Measurements from ENCODE around the gene KCP. TPM values are rescaled to one million over a fixed set of nuclear protein-coding genes. Genes with fewer than 3 reads are reported as not detected.
A peak's percentile ranks its signal among the peaks of the same experiment; 100 is the strongest.

Gene KCP
- total RNA-seq, 1 donor from 2014 or later, result 1.5 TPM

DNA sequence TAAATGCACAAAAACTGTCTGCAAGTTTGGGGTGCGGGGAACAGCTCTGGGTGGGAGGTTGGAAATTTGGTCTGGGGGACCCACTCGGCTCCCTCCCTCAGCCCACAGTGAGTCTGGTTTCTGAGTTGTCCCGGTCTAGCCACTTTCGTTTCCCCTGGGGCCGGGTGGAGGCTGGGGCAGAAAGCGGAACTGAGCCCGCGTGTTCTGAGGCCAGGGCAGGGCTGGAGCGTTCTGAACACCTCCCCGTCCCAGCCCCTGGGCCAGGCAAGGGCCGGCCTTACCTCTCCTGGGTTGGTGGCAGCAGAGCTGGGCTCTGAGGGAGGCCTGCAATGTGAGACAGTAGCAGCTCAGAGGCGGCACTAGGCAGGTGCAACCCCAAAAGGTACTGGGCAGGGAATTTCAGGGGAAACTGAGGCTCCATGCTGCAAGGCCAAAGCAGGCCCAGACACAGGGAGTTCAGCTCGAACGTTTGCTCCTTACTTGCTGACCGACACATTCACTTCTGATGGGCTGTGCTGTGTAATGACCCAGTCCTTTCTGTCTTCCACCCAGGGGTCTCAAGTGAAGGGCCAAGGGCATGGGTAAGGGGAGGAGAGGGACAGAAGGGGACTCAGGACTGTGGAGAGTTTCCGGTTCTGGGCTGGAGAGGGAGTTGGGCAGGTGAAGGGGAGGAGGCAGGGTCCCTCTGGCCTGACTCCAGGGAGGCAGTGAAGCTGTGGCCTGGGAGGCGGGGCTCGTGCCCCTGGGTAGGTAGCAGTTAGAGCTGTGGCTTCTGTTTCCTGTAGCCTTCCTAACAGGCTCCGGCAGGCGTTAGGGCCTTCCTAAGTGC lies 30.2 kb upstream of the KCP start:
- TF ChIP-seq, protein P1, sequence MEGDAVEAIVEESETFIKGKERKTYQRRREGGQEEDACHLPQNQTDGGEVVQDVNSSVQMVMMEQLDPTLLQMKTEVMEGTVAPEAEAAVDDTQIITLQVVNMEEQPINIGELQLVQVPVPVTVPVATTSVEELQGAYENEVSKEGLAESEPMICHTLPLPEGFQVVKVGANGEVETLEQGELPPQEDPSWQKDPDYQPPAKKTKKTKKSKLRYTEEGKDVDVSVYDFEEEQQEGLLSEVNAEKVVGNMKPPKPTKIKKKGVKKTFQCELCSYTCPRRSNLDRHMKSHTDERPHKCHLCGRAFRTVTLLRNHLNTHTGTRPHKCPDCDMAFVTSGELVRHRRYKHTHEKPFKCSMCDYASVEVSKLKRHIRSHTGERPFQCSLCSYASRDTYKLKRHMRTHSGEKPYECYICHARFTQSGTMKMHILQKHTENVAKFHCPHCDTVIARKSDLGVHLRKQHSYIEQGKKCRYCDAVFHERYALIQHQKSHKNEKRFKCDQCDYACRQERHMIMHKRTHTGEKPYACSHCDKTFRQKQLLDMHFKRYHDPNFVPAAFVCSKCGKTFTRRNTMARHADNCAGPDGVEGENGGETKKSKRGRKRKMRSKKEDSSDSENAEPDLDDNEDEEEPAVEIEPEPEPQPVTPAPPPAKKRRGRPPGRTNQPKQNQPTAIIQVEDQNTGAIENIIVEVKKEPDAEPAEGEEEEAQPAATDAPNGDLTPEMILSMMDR (IDR thresholded peaks at IDR 0.05), result no peak
- DNase-seq (ENCODE audit: low spot score), result no peak
- H3K9me3 Mint-ChIP-seq (ENCODE audit: low read depth), result no peaks in the 10 kb centered on the region
- H3K4me1 Mint-ChIP-seq (ENCODE audit: low read depth), result peaks cover 8% of the 10 kb centered on the region
- H3K4me3 Mint-ChIP-seq (ENCODE audit: unreplicated experiment), result no peak overlapping the region
- no peaks in the 10 kb centered on the region for H3K36me3 Mint-ChIP-seq (ENCODE audit: low read depth)
- no peak overlapping the region for H3K27ac Mint-ChIP-seq (ENCODE audit: unreplicated experiment)
- H3K27me3 Mint-ChIP-seq (ENCODE audit: low read depth), result peaks cover 20% of the 10 kb centered on the region

DNA sequence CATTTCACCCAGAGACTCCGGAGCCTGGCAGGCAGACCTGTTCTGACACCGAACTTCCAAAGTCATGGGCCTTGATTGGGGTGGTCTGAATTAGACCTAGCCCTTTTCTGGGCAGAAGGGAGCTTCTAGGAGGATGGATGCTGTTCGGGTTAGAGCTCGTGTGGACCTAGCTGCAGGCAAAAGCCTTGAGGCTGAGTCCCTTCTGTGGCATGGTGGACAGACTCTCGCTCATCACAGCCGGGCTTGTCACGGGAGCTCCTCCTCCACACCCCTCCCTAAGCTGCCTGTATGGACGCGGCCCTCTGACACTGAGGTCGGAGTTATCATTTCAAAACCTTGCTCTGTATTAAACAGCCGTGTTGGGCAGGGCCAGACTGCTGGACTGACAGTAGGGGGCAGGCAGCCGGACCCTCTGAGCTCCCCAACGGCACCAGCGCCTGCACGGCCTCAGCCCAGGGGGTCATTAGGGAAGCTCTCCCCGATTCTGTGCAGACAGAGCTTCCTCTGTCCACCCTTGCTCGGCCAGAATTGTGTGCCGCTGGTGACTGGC lies 29.4 kb upstream of the KCP start:
- H3K36me3 Mint-ChIP-seq (ENCODE audit: low read depth), result no peaks in the 10 kb centered on the region
- TF ChIP-seq, protein P1 (IDR thresholded peaks at IDR 0.05), result no peak
- peaks cover 25% of the 10 kb centered on the region for H3K27me3 Mint-ChIP-seq (ENCODE audit: low read depth)
- no peak overlapping the region for H3K27ac Mint-ChIP-seq (ENCODE audit: unreplicated experiment)
- H3K4me3 Mint-ChIP-seq (ENCODE audit: unreplicated experiment), result no peak overlapping the region
- DNase-seq (ENCODE audit: low spot score), result no peak
- H3K4me1 Mint-ChIP-seq (ENCODE audit: low read depth), result peaks cover 8% of the 10 kb centered on the region
- H3K9me3 Mint-ChIP-seq (ENCODE audit: low read depth), result no peaks in the 10 kb centered on the region

DNA sequence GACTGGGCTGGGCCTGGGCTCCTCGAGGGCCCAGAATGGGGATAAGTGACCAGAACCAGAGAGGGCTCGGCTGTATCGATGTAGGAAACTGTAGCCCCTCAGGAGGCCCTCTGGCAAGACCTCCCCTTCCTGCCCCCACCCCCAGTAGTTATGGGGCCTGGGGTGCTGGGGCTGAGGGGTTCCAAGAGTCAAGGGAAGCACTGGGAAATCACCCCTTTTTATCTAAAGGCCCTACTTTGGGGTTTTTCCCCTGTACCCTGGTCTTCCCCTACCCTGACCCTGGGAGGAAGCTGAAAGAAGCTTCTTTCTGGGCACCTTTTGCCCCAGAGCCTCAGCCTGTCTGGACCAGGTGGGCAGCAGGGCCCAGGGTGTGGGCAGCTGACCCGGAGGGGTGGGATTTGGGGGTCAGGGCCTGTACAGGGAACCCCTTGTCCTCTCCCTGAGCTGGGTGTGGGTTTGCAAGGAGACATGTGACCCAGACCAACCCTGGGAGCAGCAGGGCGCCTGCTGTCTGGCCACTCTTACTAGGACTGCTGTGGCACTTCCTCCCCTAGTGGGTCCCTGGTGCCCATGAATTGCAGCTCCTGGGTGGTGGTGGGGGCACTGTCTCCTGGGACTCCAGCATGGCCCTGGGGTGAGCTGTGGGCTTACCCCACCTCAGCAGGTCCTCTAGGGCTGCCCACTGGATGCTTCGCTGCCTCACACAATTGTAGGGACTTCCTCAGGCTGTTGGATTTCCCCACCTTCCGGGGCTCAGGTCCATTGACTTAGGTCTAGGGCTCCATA lies 28.8 kb upstream of the KCP start:
- H3K36me3 Mint-ChIP-seq (ENCODE audit: low read depth), result no peaks in the 10 kb centered on the region
- H3K27me3 Mint-ChIP-seq (ENCODE audit: low read depth), result peaks cover 25% of the 10 kb centered on the region
- no peak for DNase-seq (ENCODE audit: low spot score)
- H3K4me3 Mint-ChIP-seq (ENCODE audit: unreplicated experiment), result no peak overlapping the region
- TF ChIP-seq, protein P1 (IDR thresholded peaks at IDR 0.05), result no peak
- no peak overlapping the region for H3K27ac Mint-ChIP-seq (ENCODE audit: unreplicated experiment)
- H3K4me1 Mint-ChIP-seq (ENCODE audit: low read depth), result peaks cover 8% of the 10 kb centered on the region
- H3K9me3 Mint-ChIP-seq (ENCODE audit: low read depth), result no peaks in the 10 kb centered on the region

GRCh38 chr7:128938544-128939074 lies 28.1 kb upstream of the KCP start:
- peaks cover 8% of the 10 kb centered on the region for H3K4me1 Mint-ChIP-seq (ENCODE audit: low read depth)
- peaks cover 25% of the 10 kb centered on the region for H3K27me3 Mint-ChIP-seq (ENCODE audit: low read depth)
- no peaks in the 10 kb centered on the region for H3K36me3 Mint-ChIP-seq (ENCODE audit: low read depth)
- peak overlapping the region; percentile 65 for H3K4me3 Mint-ChIP-seq (ENCODE audit: unreplicated experiment)
- H3K27ac Mint-ChIP-seq (ENCODE audit: unreplicated experiment), result no peak overlapping the region
- DNase-seq (ENCODE audit: low spot score), result no peak
- no peaks in the 10 kb centered on the region for H3K9me3 Mint-ChIP-seq (ENCODE audit: low read depth)
- TF ChIP-seq, protein P1 (IDR thresholded peaks at IDR 0.05), result no peak

Data from chondrocyte (in vitro differentiated cells).